GM12891 (cell line): Measurements from ENCODE around the gene YIPF1.
"Not testable (repeated sequence)": the region's sequence is repeated elsewhere in the genome, so short reads cannot be mapped to it uniquely, and the experiment has no call there.

ENCODE experiments used
- DNase-seq: peaks from one replicate; pipeline ENCODE4 v3.0.0; 2011; ENCODE audit warnings: low spot score; ENCODE audit not compliant: insufficient read length
- FAIRE-seq: peaks from 2 replicates; lab custom pipeline; 2011; peaks lifted over from hg19 to GRCh38; lab: Jason Lieb, UNC
- PAX5 ChIP-seq: IDR thresholded peaks from 2 replicates; pipeline ENCODE4 v1.6.1; 2011; ENCODE audit warnings: low read length, moderate library complexity, mild to moderate bottlenecking; ENCODE audit not compliant: insufficient read depth, severe bottlenecking
- POLR2A ChIP-seq: IDR thresholded peaks from 2 replicates; pipeline ENCODE4 v1.6.1; 2011; ENCODE audit warnings: low read depth, low read length, control low read depth
- POLR2AphosphoS5 ChIP-seq: IDR thresholded peaks from 2 replicates; pipeline ENCODE4 v1.6.1; 2011; ENCODE audit warnings: low read depth, low read length, control low read depth
- POU2F2 ChIP-seq: IDR thresholded peaks from 2 replicates; pipeline ENCODE4 v1.6.1; 2011; ENCODE audit warnings: low read depth, mild to moderate bottlenecking, control low read depth, low read length, moderate library complexity
- SPI1 ChIP-seq: IDR thresholded peaks from 2 replicates; pipeline ENCODE4 v1.6.1; 2011; ENCODE audit warnings: low read depth, low read length, control low read depth
- TAF1 ChIP-seq: IDR thresholded peaks from 2 replicates; pipeline ENCODE4 v1.6.1; 2011; ENCODE audit warnings: low read depth, low read length, control low read depth

YIPF1 gene

DNA sequence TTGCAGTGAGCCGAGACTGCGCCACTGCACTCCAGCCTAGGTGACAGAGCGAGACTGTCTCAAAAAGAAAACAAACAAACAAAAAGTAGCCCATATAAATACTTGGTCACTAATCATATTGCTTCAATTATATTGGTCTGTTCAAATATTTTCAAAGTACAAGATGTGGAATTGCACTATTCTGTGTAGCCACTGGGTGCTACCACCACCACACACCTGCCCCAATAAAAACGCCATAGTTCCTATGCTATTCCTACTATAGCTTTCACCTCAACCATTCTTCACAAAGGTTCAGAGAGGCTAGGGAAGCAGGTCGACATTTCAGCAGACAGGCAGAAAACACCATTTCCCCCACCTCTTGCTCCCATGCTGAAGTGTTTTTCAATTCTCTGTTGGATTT is 68.2 kb downstream of the YIPF1 start:
- FAIRE-seq (no peak), DNase-seq (no peak)
- no peak for TF ChIP-seq TAF1
- TF ChIP-seq POLR2AphosphoS5: no peak
- no peak for TF ChIP-seq SPI1
- no peak for TF ChIP-seq POLR2A
- no peak for TF ChIP-seq PAX5
- no peak for TF ChIP-seq POU2F2

DNA sequence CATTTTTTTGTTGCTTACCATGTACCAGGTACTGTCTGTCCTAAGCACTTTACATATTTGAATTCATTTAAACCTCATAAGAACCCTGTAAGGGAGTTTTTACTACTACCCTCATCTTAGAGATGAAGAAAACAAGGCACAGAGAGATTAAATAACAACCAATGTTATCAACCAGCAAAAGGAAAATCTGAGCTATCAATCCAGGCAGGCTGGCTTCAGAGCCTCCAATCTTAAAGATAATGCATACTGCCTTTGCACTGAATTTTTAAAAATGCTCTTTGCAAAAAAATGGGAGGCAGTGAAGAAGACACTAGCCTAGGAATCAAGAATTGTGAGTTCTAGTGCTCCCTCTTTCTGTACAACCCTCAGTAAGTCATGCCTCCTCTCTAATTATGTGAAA is 70.2 kb downstream of the YIPF1 start:
- no peak for FAIRE-seq
- no peak for TF ChIP-seq SPI1
- no peak for TF ChIP-seq POLR2AphosphoS5

DNA sequence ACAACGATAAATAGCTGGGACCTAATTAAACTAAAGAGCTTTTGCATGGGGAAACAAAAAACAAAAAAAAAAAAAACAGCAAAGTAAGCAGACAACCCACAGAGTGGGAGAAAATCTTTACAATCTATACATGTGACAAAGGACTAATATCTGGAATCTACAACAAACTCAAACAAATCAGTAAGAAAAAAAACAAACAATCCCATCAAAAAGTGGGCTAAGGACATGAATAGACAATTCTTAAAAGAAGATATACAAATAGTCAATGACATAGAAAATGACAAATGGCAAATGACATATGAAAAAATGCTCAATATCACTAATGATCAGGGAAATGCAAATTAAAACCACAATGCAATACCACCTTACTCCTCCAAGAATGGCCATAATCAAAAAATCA is 73.0 kb downstream of the YIPF1 start:
- not testable (repeated sequence) for FAIRE-seq, DNase-seq

More for the DNA sequence above, 70.2 kb downstream of the YIPF1 start:
- DNase-seq: no peak

DNA sequence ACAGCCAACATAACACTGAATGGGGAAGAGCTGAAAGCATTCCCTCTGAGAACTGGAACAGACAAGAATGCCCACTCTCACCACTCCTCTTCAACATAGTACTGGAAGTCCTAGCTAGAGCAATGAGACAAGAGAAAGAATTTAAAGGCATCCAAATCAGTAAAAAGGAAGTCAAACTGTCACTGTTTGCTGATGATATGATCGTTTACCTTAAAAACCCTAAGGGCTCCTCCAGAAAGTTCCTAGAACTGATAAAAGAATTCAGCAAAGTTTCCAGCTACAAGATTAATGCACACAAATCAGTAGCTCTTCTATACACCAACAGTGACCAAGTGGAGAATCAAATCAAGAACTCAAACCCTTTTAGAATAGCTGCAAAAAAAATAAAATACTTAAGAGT is 74.1 kb downstream of the YIPF1 start:
- not testable (repeated sequence) for FAIRE-seq, DNase-seq

DNA sequence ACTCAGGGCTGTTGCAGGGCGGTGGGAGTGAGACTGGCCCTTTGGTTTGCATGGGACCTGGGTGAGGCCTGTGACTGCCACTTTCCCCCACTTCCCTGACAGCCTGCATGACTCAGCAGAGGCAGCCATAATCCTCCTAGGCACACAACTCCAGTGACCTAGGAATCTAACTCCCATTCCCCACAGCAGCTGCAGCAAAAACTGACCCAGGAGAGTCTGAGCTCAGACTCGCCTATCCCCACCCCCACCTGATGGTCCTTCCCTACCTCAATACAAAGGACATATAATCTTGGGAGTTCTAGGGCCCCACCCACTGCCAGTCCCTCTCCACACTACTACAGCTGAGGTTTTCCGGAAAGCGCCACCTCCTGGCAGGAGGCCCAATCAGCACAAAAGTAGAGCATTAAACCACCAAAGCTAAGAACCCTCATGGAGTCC is 78.2 kb downstream of the YIPF1 start:
- no peak for FAIRE-seq
- DNase-seq: no peak
- no peak for TF ChIP-seq PAX5
- TF ChIP-seq POU2F2: no peak
- no peak for TF ChIP-seq SPI1
- TF ChIP-seq POLR2A: no peak
- no peak for TF ChIP-seq POLR2AphosphoS5

DNA sequence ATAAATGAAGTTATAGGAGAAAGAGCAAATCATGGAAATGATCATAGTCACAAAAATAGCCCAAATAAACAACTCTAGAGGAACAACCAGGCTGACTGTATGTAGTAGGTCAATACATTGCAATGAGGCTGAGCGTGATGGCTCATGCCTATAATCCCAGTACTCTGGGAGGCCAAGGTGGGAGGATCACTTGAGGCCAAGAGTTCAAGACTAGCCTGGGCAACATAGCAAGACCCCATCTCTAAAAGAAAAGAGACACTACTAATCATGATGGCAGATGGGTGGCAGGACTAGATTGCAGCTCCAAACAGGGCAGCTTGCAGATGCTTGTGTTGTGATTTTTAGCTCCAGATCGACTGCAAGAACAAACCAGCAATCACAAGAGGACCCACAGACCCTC is 79.1 kb downstream of the YIPF1 start:
- FAIRE-seq (no peak), DNase-seq (no peak)
- TF ChIP-seq TAF1 (no peak), POU2F2 (no peak), PAX5 (no peak), POLR2A (no peak), POLR2AphosphoS5 (no peak), SPI1 (no peak)

DNA sequence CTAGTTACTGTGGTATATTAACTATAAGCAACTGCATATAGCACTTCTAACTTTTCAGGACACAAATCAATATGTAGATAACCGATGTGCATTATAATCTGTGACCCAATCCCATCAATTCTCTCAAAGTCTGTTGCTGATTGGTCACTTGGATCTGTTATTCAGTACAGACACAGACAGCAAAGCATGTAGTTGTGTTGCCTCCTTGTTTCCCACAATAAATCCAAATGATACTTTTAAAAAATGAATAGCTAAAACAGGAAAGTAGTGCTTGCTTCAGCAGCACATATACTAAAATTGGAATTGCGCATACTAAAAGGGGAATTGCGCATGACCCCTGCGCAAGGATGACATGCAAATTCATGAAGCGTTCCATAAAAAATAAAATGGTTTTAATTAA is 79.6 kb downstream of the YIPF1 start:
- no peak for TF ChIP-seq POLR2AphosphoS5
- TF ChIP-seq POLR2A: no peak
- no peak for TF ChIP-seq TAF1
- no peak for TF ChIP-seq SPI1
- no peak for TF ChIP-seq PAX5
- TF ChIP-seq POU2F2: no peak
- DNase-seq (no peak), FAIRE-seq (no peak)

DNA sequence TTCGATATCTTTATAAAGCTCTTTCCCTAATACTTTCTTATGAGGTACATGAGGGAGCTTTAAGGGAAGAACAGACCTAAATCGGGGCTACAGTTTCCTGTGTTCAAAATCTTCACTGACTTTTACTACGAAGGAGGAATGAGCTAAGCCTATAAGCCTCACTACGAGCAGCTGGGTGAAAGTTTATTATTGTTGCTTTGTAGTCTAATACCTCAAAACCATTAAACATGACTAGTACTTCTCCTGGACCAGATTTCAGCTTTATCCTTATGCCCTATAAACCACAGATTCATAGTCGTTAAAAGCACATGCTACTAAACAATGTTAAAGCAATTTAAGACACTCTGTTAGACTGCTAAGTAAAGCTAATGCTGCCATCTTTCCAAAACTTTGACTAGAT is 81.7 kb downstream of the YIPF1 start:
- DNase-seq (no peak), FAIRE-seq (no peak)
- TF ChIP-seq POLR2AphosphoS5 (no peak), TAF1 (no peak), SPI1 (no peak), POLR2A (no peak), PAX5 (no peak), POU2F2 (no peak)

DNA sequence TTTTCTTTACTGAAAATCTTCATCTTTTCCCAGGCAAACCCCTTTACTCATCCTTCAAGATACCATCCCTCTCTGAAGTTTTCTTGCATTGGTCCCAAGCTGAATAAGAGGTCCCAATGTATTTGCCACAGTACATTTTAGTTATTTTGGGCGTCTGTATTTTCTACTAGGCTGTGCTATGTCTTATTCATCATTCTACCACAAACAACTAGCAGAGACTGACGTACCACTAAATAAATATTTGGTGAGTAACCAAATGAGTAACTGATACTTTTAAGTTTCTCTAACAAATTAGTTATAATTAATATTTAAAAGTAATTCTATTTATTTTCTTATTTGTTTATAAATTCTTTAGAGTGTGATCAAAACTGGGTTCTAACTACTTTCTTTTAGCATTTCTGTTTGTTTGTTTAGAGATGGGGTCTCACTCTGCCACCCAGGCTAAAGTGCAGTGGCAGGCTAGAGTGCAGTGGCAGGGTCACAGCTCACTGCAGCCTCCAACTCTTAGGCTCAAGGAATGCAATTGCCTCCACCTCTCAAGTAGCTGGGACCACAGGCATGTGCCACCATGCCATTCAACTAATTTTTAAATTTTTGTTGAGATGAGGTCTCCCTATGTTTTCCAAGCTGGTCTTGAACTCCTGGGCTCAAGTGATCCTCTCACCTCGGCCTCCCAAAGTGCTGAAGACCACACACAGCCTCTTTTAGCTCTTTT is 84.6 kb downstream of the YIPF1 start:
- FAIRE-seq: no peak

DNA sequence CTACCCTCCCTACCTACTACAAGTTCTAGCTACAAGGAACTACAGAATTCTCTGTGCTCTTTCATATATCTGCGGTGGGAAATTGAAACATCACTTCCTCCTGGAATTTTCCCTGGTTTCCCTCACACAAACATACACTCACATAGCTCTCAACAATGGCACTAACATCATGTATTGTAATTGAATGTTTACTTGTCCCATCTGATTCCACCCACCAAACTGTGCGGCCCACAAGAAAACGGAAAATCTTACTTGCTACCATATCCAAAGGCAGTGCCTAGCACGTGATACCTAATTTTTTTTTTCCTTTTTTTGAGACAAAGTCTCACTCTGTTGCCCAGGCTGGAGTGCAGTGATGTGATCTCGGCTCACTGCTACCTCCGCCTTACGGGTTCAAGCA is 85.4 kb downstream of the YIPF1 start:
- TF ChIP-seq POLR2A (no peak), POLR2AphosphoS5 (no peak), SPI1 (no peak), TAF1 (no peak), PAX5 (no peak)
- DNase-seq (no peak), FAIRE-seq (no peak)

More for the DNA sequence above, 84.6 kb downstream of the YIPF1 start:
- no peak for TF ChIP-seq TAF1
- DNase-seq: no peak
